Suprapubic skin (tissue), 4 donors: ENCODE data around the gene SBDS.
"Not testable (repeated sequence)": the region's sequence is repeated elsewhere in the genome, so short reads cannot be mapped to it uniquely, and the experiment has no call there.

Experiments used
- CTCF ChIP-seq, 2 donors: fragments of 200-600 bp in 1 of 2; fragments of 450-650 bp in 1 of 2; sonication (generic) in 1 of 2; IDR thresholded peaks; one replicate each; pipeline ENCODE4 v1.5.1; 2016 to 2019; ENCODE audit warnings: antibody characterized with exemption in 2 of 2, mild to moderate bottlenecking in 1 of 2, moderate library complexity in 1 of 2
- POLR2A ChIP-seq, 2 donors: fragments of 450-650 bp; IDR thresholded peaks; one replicate each; pipeline ENCODE4 v1.6.1; 2017; ENCODE audit warnings: antibody characterized with exemption in 2 of 2, mild to moderate bottlenecking in 2 of 2, moderate library complexity in 2 of 2
- POLR2AphosphoS5 ChIP-seq, 3 donors: sonication (generic); formaldehyde crosslinking; IDR thresholded peaks; one replicate each; pipeline ENCODE4 v1.6.1; 2017; ENCODE audit warnings: antibody characterized with exemption in 3 of 3

- TF ChIP-seq POLR2AphosphoS5, POLR2A, CTCF (IDR thresholded peaks at IDR 0.05): not testable (repeated sequence)
Observed at GRCh38 chr7:67042781-67043558, 47.6 kb upstream of the SBDS start.
